Inflammatory macrophage treated with lipopolysaccharide for 4 hours (primary cell): Measurements from ENCODE around the gene USHBP1.

Experiments
- DNase-seq: peaks from one replicate; pipeline ENCODE4 v3.0.0-alpha.2; 2020

Gene USHBP1

GRCh38 chr19:17262557-17262956 lies 2.0 kb downstream of the USHBP1 start:
- no peak for DNase-seq

- peak; percentile 80 for DNase-seq
These were observed 3.7 kb downstream of the USHBP1 start for GRCh38 chr19:17260842-17261325.

- no peak for DNase-seq
These were observed 4.6 kb downstream of the USHBP1 start for GRCh38 chr19:17259934-17260333.

- no peak for DNase-seq
These were observed 5.3 kb downstream of the USHBP1 start for GRCh38 chr19:17259118-17259780.

GRCh38 chr19:17256130-17256529 lies 8.4 kb downstream of the USHBP1 start:
- DNase-seq, result no peak

GRCh38 chr19:17255150-17255621 lies 9.4 kb downstream of the USHBP1 start:
- DNase-seq, result no peak

GRCh38 chr19:17254636-17255035 lies 9.9 kb downstream of the USHBP1 start:
- no peak for DNase-seq

GRCh38 chr19:17249887-17250548 lies 14.5 kb downstream of the USHBP1 start:
- DNase-seq, result no peak

- DNase-seq, result no peak
These were observed 16.4 kb downstream of the USHBP1 start for GRCh38 chr19:17248011-17248776.

- DNase-seq, result peak; percentile 64
These were observed 17.7 kb downstream of the USHBP1 start for GRCh38 chr19:17246681-17247425.

- DNase-seq, result no peak
These were observed 19.0 kb downstream of the USHBP1 start, which contains the start of gene NR2F6 for GRCh38 chr19:17245535-17245984. Gene NR2F6, minus strand, starts transcription at chr19:17245919. Its CDS starts 699 bp downstream, at chr19:17245220.

- DNase-seq, result no peak
These were observed 19.7 kb downstream of the USHBP1 start for GRCh38 chr19:17244618-17245534.

GRCh38 chr19:17243830-17244617 lies 20.5 kb downstream of the USHBP1 start:
- DNase-seq, result no peak

GRCh38 chr19:17243211-17243829 lies 21.2 kb downstream of the USHBP1 start:
- DNase-seq, result no peak

GRCh38 chr19:17242431-17243208 lies 21.9 kb downstream of the USHBP1 start:
- no peak for DNase-seq

- no peak for DNase-seq
These were observed 23.6 kb downstream of the USHBP1 start for GRCh38 chr19:17240826-17241399.

GRCh38 chr19:17240062-17240752 lies 24.3 kb downstream of the USHBP1 start:
- no peak for DNase-seq
